SK-N-MC (cell line): ENCODE results near the gene OPRM1.

Experiments
- EZH2 ChIP-seq: fragments of 200-600 bp; sonication (generic); IDR thresholded peaks from one replicate; pipeline ENCODE4 v1.6.1; 2017; ENCODE audit warnings: antibody characterized with exemption
- FOXP2 ChIP-seq: optimal IDR thresholded peaks from 2 replicates; pipeline ENCODE3; 2011; ENCODE audit warnings: mild to moderate bottlenecking, moderate library complexity; ENCODE audit not compliant: insufficient read depth; ENCODE audit errors: extremely low read length, control extremely low read depth
- POLR2AphosphoS5 ChIP-seq: IDR thresholded peaks from 2 replicates; pipeline ENCODE4 v1.6.1; 2012; ENCODE audit warnings: mild to moderate bottlenecking, low read depth, low read length, borderline replicate concordance

GRCh38 chr6:154206141-154206540 lies 167.1 kb downstream of the OPRM1 start:
- TF ChIP-seq POLR2AphosphoS5 (no peak), EZH2 (no peak), FOXP2 (no peak)
